HUES64 (cell line): Measurements from ENCODE around the gene CNPPD1.

ENCODE experiments used
- H3K27ac ChIP-seq: 2 replicates; pipeline ENCODE4 v1.7.0; 2013; ENCODE audit warnings: low read depth, low read length, inconsistent platforms
- H3K27me3 ChIP-seq: 2 replicates; pipeline ENCODE4 v1.6.1; 2013; ENCODE audit warnings: mild to moderate bottlenecking, low read length; ENCODE audit not compliant: insufficient read depth
- H3K36me3 ChIP-seq: 2 replicates; pipeline ENCODE4 v1.6.1; 2013; ENCODE audit warnings: mild to moderate bottlenecking, low read length; ENCODE audit not compliant: insufficient read depth
- H3K4me1 ChIP-seq: 2 replicates; pipeline ENCODE4 v1.6.1; 2013; ENCODE audit warnings: mild to moderate bottlenecking, low read length, moderate library complexity; ENCODE audit not compliant: insufficient read depth
- H3K4me3 ChIP-seq: 2 replicates; pipeline ENCODE4 v1.5.1; 2013; ENCODE audit warnings: mild to moderate bottlenecking, low read length, moderate library complexity
- H3K9ac ChIP-seq: 2 replicates; pipeline ENCODE4 v1.6.1; 2013; ENCODE audit warnings: mild to moderate bottlenecking, low read depth, low read length
- H3K9me3 ChIP-seq: 2 replicates; pipeline ENCODE4 v1.6.1; 2013; ENCODE audit warnings: low read depth, low read length; ENCODE audit not compliant: insufficient read depth
- WGBS: fragments of 150-250, 120-280 bp; methylation state at CpG from one replicate; pipeline ENCODE4 v1.1.7; 2013; ENCODE audit warnings: missing lambda C conversion rate; 5-methylcytosine and 5-hydroxymethylcytosine counted together

CNPPD1 gene

GRCh38 chr2:219175928-219176817 is 552 bp downstream of the CNPPD1 start:
- peaks cover 10% of the 10 kb centered on the region; the same call in 1 of the 2 replicates for H3K4me1 ChIP-seq
- peak overlapping the region; percentile 40 for H3K9ac ChIP-seq
- peaks cover 25% of the 10 kb centered on the region for H3K36me3 ChIP-seq
- 3% methylated on average over 44 of the region's 45 CpGs for WGBS
- H3K4me3 ChIP-seq: peak overlapping the region; percentile 66
- H3K27me3 ChIP-seq: no peaks in the 10 kb centered on the region
- no peaks in the 10 kb centered on the region for H3K9me3 ChIP-seq
- peak overlapping the region; percentile 69; the same call in 1 of the 2 replicates for H3K27ac ChIP-seq

GRCh38 chr2:219175486-219175885 is 1.2 kb downstream of the CNPPD1 start:
- Histone ChIP-seq H3K4me1 (peaks cover 10% of the 10 kb centered on the region; the same call in 1 of the 2 replicates), H3K9me3 (no peaks in the 10 kb centered on the region), H3K9ac (no peak overlapping the region), H3K4me3 (peak overlapping the region; percentile 66), H3K27me3 (no peaks in the 10 kb centered on the region), H3K36me3 (peaks cover 18% of the 10 kb centered on the region), H3K27ac (no peak overlapping the region)
- 92% methylated on average over 7 of the region's 7 CpGs for WGBS

DNA sequence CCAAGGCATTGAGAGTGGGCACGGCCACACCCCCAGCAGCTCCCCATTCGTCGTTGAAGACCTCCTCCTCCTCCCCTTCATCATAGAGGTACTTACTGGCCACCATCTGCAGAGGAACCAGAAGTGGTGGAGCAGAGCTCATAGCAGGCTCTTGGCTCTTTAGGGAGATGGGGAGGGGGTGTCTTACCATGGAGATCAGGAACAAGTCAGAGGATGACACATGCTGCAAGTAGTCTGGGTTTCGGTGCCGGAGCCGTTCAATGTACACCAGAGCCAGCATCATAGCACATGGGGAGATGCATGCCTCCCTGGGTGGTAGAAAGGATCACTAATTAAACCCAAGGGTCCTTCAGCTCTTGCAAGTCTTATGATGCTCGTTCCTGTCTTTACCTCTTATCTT is 1.9 kb downstream of the CNPPD1 start:
- no peaks in the 10 kb centered on the region for H3K9me3 ChIP-seq
- H3K9ac ChIP-seq: no peak overlapping the region
- H3K27ac ChIP-seq: no peak overlapping the region
- 87% methylated on average over 7 of the region's 7 CpGs for WGBS
- H3K27me3 ChIP-seq: no peaks in the 10 kb centered on the region
- peaks cover 10% of the 10 kb centered on the region; the same call in 1 of the 2 replicates for H3K4me1 ChIP-seq
- H3K36me3 ChIP-seq: peaks cover 12% of the 10 kb centered on the region
- no peak overlapping the region for H3K4me3 ChIP-seq

DNA sequence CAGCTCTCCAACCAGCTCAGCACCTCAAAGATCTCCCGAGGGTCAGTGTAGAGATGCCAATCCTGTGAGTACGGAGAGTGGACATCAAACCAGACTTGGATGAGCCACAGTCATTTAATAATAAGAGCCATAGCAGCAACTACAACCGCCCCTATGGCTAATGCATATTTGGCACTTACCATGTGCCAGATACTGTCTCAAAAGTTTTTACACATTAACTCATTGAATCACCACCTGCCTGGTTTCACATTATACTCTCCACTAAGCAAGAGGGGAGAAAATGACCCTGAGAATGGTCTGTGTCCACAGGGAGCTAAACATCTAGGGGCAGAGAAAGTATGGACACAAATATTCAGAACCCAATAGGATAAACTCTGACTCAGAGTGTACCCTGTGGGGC is 2.6 kb downstream of the CNPPD1 start:
- H3K27me3 ChIP-seq: no peaks in the 10 kb centered on the region
- no peak overlapping the region for H3K9ac ChIP-seq
- H3K27ac ChIP-seq: no peak overlapping the region
- H3K9me3 ChIP-seq: no peaks in the 10 kb centered on the region
- peaks cover 8% of the 10 kb centered on the region; the same call in 1 of the 2 replicates for H3K4me1 ChIP-seq
- no peak overlapping the region for H3K4me3 ChIP-seq
- WGBS: 93% methylated on average over 3 of the region's 3 CpGs
- peaks cover 12% of the 10 kb centered on the region for H3K36me3 ChIP-seq

DNA sequence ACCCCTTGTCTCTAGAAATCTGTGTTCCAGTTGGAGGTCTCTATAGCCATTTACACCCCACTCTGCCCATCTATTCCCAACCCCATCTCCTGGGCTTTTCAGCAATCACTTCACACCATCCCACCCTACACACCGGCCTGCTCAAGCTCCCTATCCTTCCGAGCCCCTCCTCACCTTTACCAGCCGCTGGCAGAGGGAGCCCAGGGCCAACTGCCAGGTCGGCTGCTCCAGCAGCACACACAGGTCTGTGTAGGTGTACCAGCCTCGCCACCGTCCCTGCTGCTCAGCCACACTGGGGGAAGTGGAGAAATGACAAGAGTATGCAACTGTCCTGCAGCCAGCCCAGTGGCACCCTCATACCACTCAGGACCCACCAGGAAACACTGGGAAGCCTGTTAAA is 3.5 kb downstream of the CNPPD1 start:
- Histone ChIP-seq H3K4me3 (no peak overlapping the region), H3K36me3 (peaks cover 12% of the 10 kb centered on the region), H3K9ac (no peak overlapping the region), H3K4me1 (peaks cover 6% of the 10 kb centered on the region; the same call in 1 of the 2 replicates), H3K27me3 (no peaks in the 10 kb centered on the region), H3K9me3 (no peaks in the 10 kb centered on the region), H3K27ac (no peak overlapping the region)
- 94% methylated on average over 6 of the region's 6 CpGs for WGBS

DNA sequence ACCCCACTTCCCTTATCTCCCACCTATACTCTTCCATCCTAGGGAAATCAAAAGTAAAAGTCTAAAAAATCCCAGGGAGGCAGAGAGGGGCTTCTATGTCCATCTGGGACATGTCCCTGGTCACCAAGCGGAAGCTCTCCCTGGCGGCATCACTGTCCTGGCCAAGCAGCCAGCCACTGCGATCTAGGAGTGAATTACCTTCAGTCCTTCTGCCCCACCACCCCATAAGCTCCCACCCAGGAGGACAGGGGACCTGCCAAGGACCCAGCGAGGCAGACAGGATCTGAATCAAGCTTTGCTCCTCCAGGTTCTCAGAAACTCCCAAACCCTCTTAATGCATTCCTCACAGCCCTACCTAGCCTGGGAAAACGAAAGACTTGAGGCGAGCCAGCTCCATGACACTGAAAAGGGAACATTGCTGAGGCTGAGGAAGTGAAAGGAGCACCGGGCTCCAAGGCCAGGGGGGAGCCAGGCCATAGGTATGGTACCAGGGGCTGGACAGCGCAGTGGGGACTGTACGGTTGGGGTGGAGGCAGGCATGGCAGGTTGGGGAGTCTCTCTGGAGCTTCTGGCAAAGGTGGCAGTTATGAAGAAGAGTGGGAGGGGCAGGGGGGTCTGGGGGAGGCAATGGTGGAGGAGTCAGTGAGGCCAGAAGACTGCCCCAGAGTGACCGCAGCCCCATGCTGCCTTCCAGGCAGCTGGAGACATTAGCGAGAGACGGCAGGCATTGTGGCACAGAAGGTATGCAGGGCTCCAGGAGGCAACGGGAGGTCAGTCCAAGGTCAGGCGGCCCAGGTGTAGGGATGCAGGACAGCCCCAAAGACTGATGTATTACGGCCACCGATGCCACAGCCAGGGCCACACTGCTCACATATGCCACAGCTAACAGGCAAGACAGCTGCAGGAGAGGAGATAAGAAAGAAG is 4.2 kb downstream of the CNPPD1 start:
- Histone ChIP-seq H3K9ac (no peak overlapping the region), H3K27me3 (no peaks in the 10 kb centered on the region), H3K4me1 (peaks cover 6% of the 10 kb centered on the region; the same call in 1 of the 2 replicates), H3K9me3 (no peaks in the 10 kb centered on the region), H3K27ac (no peak overlapping the region), H3K4me3 (no peak overlapping the region), H3K36me3 (peaks cover 12% of the 10 kb centered on the region)
- WGBS: 89% methylated on average over 16 of the region's 16 CpGs

GRCh38 chr2:219171231-219171651 is 5.5 kb downstream of the CNPPD1 start:
- Histone ChIP-seq H3K9ac (no peak overlapping the region), H3K27me3 (no peaks in the 10 kb centered on the region), H3K27ac (no peak overlapping the region; the same call in 1 of the 2 replicates), H3K36me3 (peaks cover 12% of the 10 kb centered on the region), H3K4me3 (no peak overlapping the region), H3K4me1 (peaks cover 6% of the 10 kb centered on the region; the same call in 1 of the 2 replicates), H3K9me3 (no peaks in the 10 kb centered on the region)
- WGBS: 52% methylated on average over 6 of the region's 6 CpGs

- H3K27ac ChIP-seq: no peak within 1 kb of the TSS
- 90% methylated on average over 10 of the region's 10 CpGs for WGBS
- H3K36me3 ChIP-seq: peaks cover 12% of the 10 kb centered on the region
- no peak within 1 kb of the TSS for H3K4me3 ChIP-seq
- no peaks in the 10 kb centered on the region for H3K27me3 ChIP-seq
- H3K4me1 ChIP-seq: no peaks in the 10 kb centered on the region
- no peak within 1 kb of the TSS for H3K9ac ChIP-seq
- H3K9me3 ChIP-seq: no peaks in the 10 kb centered on the region
These were observed 6.6 kb downstream of the CNPPD1 start, which contains the start of gene SLC23A3 for GRCh38 chr2:219169930-219170654. Gene SLC23A3, minus strand, starts transcription at chr2:219170029. Its CDS starts 45 bp downstream, at chr2:219169984.

DNA sequence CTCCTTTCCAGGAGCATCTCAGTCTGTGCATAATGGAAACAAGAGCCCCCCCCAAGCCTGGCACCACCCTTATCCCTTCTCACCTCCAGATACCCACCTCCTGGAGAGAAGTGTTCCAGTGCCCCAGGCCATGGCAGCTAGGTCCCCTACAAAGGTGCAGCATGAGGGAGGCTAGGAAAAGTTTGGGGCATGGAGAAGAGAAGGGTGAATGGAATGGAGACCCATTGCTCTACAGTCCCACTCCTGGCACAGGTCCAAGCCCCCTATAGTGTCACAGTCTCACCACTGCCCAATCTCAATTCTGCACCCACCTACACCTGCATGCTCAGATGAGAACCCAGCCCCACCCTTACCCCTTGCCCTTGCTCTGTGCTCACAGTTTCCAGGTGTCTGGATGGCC is 7.8 kb downstream of the CNPPD1 start:
- no peak overlapping the region for H3K27ac ChIP-seq
- no peaks in the 10 kb centered on the region; the same call in 1 of the 2 replicates for H3K27me3 ChIP-seq
- H3K4me3 ChIP-seq: no peak overlapping the region
- no peak overlapping the region for H3K9ac ChIP-seq
- H3K9me3 ChIP-seq: no peaks in the 10 kb centered on the region
- peaks cover 2% of the 10 kb centered on the region; the same call in 1 of the 2 replicates for H3K36me3 ChIP-seq
- H3K4me1 ChIP-seq: no peaks in the 10 kb centered on the region

GRCh38 chr2:219168526-219168925 is 8.2 kb downstream of the CNPPD1 start:
- H3K36me3 ChIP-seq: no peaks in the 10 kb centered on the region
- H3K9ac ChIP-seq: no peak overlapping the region
- H3K9me3 ChIP-seq: no peaks in the 10 kb centered on the region
- H3K27ac ChIP-seq: no peak overlapping the region
- no peak overlapping the region for H3K4me3 ChIP-seq
- H3K4me1 ChIP-seq: no peaks in the 10 kb centered on the region
- WGBS: 84% methylated on average over 5 of the region's 6 CpGs
- H3K27me3 ChIP-seq: no peaks in the 10 kb centered on the region; the same call in 1 of the 2 replicates
